Renal cortex interstitium (tissue), 15 donors: ENCODE measurements around the gene RND3. TPM values are rescaled to one million over a fixed set of nuclear protein-coding genes. Genes with fewer than 3 reads are reported as not detected.

Source experiments
- DNase-seq, 11 donors: peaks; one replicate each; pipeline ENCODE4 v3.0.0-alpha.2; 2013; ENCODE audit warnings: low read depth in 9 of 11, low spot score in 4 of 11; ENCODE audit errors: extremely low read depth in 1 of 11
- long read RNA-seq, 16 experiments: transcript quantifications; one replicate each; lab custom pipeline, GENCODE V29; 2026
- polyA plus RNA-seq, 3 donors: library from polyadenylated mRNA; unstranded; fragments of 120-200 nt; gene quantifications; one replicate each; pipeline ENCODE4 v1.2.1, GENCODE V29; 2013; ENCODE audit not compliant: insufficient read length in 3 of 3

The RND3 gene, protein sequence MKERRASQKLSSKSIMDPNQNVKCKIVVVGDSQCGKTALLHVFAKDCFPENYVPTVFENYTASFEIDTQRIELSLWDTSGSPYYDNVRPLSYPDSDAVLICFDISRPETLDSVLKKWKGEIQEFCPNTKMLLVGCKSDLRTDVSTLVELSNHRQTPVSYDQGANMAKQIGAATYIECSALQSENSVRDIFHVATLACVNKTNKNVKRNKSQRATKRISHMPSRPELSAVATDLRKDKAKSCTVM
- polyA plus RNA-seq: 10 to 100 TPM; 44.5 to 55.7 (median 55.0) TPM
- long read RNA-seq, donor 1, transcript RND3-202 (5 exons, 2,777 nt): major isoform, 6 of 9 reads
- long read RNA-seq, donor 1, partial matches to known transcripts: 0 of 9 reads
- long read RNA-seq, donor 1, other reads (novel, unspliced or antisense): 0 of 9 reads
- long read RNA-seq, donor 2, transcript RND3-202 (5 exons, 2,777 nt): major isoform, 6 of 9 reads
- long read RNA-seq, donor 2, partial matches to known transcripts: 0 of 9 reads
- long read RNA-seq, donor 2, other reads (novel, unspliced or antisense): 0 of 9 reads
- long read RNA-seq, donor 3, transcript RND3-202 (5 exons, 2,777 nt): major isoform, 15 of 22 reads
- long read RNA-seq, donor 3, partial matches to known transcripts: 0 of 22 reads
- long read RNA-seq, donor 3, other reads (novel, unspliced or antisense): 0 of 22 reads
- long read RNA-seq, donor 4, transcript RND3-202 (5 exons, 2,777 nt): major isoform, 7 of 11 reads
- long read RNA-seq, donor 4, partial matches to known transcripts: 0 of 11 reads
- long read RNA-seq, donor 4, other reads (novel, unspliced or antisense): 0 of 11 reads
- long read RNA-seq, donor 5: 0 reads
- long read RNA-seq, donor 6, transcript RND3-201 (6 exons, 2,711 nt): minor isoform, 5 of 19 reads
- long read RNA-seq, donor 6, transcript RND3-202 (5 exons, 2,777 nt): major isoform, 12 of 19 reads
- long read RNA-seq, donor 6, partial matches to known transcripts: 0 of 19 reads
- long read RNA-seq, donor 6, other reads (novel, unspliced or antisense): 0 of 19 reads
- long read RNA-seq, donor 7, transcript RND3-202 (5 exons, 2,777 nt): major isoform, 13 of 18 reads
- long read RNA-seq, donor 7, partial matches to known transcripts: 0 of 18 reads
- long read RNA-seq, donor 7, other reads (novel, unspliced or antisense): 0 of 18 reads
- long read RNA-seq, donor 8, transcript RND3-202 (5 exons, 2,777 nt): major isoform, 9 of 9 reads
- long read RNA-seq, donor 8, partial matches to known transcripts: 0 of 9 reads
- long read RNA-seq, donor 8, other reads (novel, unspliced or antisense): 0 of 9 reads
- long read RNA-seq, donor 9, transcript RND3-202 (5 exons, 2,777 nt): major isoform, 8 of 8 reads
- long read RNA-seq, donor 9, partial matches to known transcripts: 0 of 8 reads
- long read RNA-seq, donor 9, other reads (novel, unspliced or antisense): 0 of 8 reads
- long read RNA-seq, donor 10, transcript RND3-202 (5 exons, 2,777 nt): major isoform, 5 of 8 reads
- long read RNA-seq, donor 10, partial matches to known transcripts: 0 of 8 reads
- long read RNA-seq, donor 10, other reads (novel, unspliced or antisense): 0 of 8 reads
- long read RNA-seq, donor 11, partial matches to known transcripts: 0 of 8 reads
- long read RNA-seq, donor 11, other reads (novel, unspliced or antisense): 0 of 8 reads
- long read RNA-seq, donor 12, partial matches to known transcripts: 0 of 3 reads
- long read RNA-seq, donor 12, other reads (novel, unspliced or antisense): 0 of 3 reads
- long read RNA-seq, donor 13, transcript RND3-202 (5 exons, 2,777 nt): major isoform, 12 of 19 reads
- long read RNA-seq, donor 13, partial matches to known transcripts: 0 of 19 reads
- long read RNA-seq, donor 13, other reads (novel, unspliced or antisense): 0 of 19 reads
- long read RNA-seq, donor 14, transcript RND3-202 (5 exons, 2,777 nt): major isoform, 11 of 14 reads
- long read RNA-seq, donor 14, partial matches to known transcripts: 0 of 14 reads
- long read RNA-seq, donor 14, other reads (novel, unspliced or antisense): 0 of 14 reads
- long read RNA-seq, donor 15, partial matches to known transcripts: 0 of 4 reads
- long read RNA-seq, donor 15, other reads (novel, unspliced or antisense): 0 of 4 reads
- long read RNA-seq, donor 16, transcript RND3-208 (2 exons, 432 nt): minor isoform, 6 of 23 reads
- long read RNA-seq, donor 16, transcript RND3-202 (5 exons, 2,777 nt): major isoform, 12 of 23 reads
- long read RNA-seq, donor 16, partial matches to known transcripts: 0 of 23 reads
- long read RNA-seq, donor 16, other reads (novel, unspliced or antisense): 0 of 23 reads

DNA sequence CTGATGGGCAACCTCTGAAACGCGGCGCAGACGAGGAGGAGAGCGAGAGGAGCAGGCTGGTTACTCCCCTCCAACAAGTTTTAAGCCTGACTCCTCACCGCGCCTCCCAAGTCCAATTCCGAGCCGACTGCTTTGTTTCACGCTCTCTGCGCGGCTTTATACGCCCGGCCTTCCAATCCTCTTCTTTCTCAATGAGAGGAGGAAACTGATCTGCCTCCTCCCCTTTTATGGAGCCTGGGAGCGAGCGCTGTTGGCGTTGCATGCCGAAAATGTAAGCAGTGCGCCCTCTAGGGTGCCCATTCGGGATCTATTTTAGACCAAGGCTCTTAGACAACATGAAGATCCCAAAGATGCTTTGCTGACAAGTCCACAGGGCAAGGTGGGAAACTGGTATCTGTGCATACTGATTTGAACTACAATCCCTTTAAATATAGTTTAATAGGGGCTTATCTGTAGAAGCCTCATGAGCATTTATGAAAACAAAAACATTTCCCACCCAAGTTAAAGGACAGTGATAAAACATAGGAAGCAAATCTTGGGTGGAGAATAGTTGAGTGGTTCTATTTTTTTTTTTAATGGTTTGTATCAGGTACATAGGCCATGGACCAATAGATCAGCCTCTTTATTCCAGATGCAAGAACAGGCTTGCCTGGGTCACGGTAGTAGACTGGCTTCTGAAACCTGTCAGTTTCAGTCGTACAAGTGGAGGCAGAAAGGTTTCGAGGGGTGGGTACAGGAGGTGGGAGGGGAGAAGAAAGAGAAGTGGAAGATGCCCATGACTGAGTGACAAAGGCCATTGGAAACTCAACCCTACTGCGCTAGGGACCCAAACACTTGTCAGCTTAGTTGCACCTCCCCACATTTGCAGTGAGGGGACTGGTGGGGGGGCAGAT, at the start of gene RND3:
TSS of gene RND3 (minus strand) at position 131 of the 893 bp plus-strand sequence. CDS start 250 bp downstream, outside the sequence.
- peak; percentile 93 to 98 (median 96) for DNase-seq

DNA sequence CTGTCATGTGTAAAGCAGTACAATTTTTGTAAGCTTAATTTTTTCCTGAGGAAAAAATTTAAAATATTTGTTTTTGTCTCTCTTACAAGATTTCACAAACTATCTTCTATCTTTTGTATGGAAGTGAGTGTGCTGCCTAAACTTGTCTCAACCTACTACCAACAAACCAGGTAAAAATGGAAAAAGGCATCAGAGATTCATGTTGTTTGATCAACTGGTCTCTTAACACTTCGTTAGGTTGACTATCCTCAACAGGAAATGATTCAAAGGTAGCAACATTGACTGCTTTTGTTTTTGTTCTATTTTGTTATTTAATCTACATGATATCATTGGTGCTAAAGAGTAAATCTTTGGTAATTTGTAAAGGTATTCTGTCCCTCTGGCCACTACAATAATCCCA, 47.7 kb upstream of the RND3 start:
- no peak for DNase-seq

DNA sequence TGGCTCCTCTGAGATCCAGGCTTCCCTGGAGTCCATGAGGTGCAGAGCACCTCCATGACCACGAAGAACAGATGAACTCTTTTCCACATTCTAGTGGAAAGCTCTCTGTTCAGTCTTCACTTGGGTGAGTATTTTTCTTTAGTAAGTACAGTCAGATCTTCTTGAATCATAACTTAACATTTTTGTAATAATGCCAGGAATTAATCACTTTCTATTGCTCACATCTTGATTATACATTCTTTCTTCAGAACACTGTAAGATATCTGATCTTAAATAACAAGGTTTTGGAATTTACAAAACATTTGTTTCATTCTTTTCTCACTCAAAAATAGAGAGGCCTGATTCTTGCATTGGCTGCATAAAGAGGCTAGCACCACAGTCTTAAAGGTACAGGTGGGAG, 45.4 kb upstream of the RND3 start:
- no peak for DNase-seq

DNA sequence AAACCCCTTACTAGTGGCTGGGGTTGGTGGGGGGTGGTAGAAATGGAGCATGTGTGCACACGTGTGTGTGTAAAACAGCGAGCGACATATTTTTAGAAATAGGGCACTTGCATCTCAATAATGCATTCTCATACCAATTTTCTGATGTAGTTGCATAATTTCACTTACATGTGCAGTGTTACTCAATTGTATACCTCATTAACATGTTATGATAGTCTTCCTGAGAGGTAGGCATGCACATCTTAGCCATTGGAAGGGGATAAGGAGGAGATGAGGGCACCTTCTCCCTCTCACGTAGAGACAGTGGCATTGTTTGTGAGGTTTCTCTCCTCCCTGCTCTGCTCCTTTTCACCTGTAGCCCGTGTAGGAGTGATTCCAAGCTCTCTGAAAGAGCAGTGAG, 44.6 kb upstream of the RND3 start:
- no peak for DNase-seq

DNA sequence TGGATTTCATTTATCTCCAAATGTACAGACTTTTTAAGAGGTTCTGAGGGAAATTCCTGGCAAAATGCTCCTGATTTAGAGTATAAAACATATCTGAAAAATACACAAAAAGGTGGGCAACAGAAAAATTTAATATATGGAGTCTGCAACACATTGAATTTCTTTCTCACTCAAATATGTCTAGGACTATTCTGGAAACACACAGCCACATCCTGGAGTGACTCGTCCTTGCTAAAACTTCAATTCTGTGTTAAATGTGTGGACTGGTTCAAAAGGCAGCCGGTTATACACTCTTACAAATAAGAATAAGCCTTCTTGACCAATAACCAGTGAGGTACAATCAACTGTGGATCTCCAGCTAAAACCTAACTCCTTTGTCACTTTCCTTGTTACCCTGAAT, 44.1 kb upstream of the RND3 start:
- DNase-seq: no peak

DNA sequence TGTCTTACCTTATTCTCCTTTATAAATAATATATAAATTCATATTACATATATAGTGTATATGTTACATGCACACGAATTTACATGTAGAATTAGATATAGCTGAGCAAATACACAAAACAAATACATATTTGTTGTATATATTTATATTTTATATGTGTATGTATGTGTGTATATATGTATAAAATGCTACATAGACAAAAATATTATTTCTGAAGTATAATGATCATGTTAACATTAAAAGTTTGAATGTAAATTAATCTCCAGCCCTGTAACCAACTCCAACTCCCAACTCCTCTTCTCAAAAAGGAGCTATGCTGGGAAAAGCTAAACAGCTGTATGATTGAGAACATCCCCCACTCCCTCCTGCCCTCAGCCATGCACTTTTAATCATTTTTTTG, 42.7 kb upstream of the RND3 start:
- no peak for DNase-seq

DNA sequence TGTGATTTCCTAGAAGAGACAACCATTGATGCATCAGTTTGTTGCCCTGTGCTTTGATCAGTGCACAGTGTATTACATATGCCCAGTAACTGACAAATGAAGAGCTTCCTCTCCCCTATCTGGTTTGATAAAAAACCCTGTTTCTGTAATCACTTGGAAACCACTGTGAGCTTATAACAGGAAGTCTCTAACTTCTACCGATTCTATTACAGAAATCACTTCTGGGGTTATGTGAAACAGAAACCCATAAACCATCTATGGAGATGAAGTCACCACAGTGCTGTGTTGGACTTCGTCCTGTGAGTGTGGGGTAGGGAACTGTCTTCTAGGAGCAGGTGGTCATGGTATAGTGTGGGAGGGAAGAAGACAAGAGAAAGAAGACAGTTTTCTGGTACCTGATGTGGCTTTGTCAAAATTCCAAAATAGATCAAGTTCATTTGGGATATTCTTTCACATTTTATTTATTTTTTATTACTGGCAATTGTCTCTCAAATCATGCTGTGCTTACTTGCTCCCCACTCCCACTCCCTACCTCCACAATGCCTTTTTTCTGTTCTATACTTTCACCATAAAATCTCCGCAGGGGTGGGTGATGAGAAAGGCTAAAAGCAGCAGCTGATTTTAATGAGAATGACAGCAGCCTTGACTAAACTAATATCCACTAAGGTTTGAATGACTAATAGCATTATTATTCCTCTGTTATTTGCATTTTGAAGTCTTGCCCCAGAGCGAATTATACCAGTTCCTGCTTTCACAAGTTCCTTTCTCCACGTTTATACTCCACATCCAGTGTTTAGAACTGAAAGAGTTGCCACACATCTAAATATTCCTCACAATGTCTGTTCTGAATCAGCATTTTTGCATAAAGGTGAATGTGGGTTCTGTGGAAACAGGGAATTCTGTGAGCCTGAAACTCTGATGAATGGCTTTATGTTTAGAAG, 41.7 kb upstream of the RND3 start:
- DNase-seq: no peak

DNA sequence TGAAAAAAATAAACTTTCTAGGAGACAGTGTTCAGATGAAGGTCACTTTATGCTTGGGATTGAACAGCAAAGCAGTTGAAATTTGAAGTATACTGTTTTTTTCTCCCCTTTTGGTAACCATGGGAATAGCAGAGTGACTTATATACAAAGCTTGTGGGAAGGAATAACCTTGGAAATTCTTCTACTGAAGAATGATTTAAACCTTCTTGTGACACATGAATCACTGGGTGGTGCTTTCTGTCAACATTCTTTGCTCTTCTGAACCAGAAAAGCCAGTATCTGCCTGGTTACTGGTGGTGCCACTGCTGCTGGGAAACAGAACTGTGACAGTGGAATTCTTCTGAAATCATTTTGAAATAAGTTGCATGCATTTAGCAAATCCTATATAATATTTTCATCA, 39.4 kb upstream of the RND3 start:
- peak in 7 of 11 donors; percentile 16 to 56 (median 38) for DNase-seq

DNA sequence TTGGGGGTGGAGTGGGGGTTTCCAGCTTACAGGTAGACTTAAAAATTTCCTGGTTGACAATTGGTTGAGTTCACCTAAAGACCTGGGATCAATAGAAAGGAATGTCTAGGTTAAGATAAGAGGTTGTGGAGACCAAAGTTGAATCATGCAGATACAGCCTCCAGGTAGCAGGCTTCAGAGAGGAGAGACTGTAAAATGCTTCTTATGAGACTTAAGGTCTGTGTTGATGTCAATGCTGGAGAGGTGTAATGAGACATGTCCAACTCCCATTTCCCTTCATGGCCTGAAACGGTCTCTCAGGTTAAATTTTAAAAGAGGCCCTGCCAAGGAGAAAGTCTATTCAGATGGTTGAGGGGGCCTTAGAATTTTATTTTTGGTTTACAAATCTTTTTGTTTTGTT, 38.5 kb upstream of the RND3 start:
- no peak for DNase-seq

DNA sequence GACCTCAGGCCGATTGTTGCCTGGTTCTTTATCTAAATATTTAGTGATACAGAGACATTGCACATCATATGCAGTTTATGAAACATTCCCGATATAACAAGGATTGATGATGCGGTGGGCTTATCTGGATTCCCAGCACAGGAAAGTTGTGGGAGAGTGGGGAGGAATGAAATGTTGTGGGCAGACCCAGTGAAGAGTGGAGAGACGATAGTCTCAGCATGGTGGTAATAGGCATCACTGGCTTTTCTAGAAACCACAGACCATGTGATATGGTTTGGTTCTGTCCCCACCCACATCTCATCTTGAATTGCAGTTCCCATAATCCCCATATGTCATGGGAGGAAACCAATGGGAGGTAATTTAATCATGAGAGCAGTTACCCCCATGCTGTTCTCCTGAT, 34.8 kb upstream of the RND3 start:
- no peak for DNase-seq

DNA sequence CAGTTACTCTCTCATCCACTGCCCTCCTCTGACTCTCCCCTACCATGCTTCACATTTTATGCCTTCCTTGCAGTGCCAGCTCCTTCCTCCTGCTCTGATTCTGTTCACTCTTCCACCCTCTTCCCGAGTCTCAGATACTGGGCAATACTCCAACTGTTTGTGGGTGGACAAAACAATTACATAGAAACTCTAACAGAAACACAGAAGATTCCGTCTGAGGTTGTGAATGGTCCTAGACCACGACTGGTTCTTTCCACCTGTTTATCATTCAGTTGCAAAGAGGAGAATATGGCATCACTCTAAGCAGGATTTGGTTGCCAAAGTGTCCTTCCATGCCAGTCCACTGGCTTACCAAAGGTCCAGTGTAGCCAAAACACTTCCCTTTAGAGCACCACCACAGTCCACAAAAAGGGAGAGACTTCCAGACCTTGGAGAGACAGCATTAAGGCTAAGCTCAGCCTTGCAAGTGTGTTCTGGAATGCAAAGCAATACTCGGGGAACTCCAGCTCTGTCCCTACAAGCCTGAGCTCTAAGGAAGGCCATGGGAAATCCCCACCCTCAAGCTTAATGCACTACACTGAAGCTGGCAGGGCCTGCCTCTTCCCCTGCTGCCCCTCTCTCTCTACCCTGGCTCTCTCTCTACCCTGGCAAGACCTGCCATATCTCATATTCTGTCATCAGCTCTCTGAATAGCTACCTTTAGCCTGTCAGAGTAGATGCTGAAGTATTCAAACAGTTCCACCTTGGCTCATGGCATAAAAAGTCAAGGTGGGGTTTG, 33.6 kb upstream of the RND3 start:
- no peak for DNase-seq

DNA sequence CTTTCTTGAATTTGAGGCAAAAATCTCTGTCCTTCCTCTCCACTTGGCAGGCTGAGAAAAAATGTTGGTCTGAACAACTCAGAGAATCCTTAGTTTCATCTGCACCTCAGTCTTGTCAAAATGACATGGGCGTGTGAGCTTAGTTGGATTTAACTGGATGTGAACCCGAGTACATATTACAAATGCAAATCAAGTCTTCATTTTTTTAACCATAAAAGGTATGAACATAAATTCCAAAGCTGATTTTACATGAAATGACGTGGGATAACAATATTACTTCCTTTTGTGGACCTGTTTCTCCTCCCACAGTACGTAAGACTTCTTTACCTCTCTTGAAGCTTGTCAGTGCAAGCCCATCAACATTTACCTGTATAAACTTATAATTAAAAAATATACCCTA, 32.6 kb upstream of the RND3 start:
- DNase-seq: no peak

DNA sequence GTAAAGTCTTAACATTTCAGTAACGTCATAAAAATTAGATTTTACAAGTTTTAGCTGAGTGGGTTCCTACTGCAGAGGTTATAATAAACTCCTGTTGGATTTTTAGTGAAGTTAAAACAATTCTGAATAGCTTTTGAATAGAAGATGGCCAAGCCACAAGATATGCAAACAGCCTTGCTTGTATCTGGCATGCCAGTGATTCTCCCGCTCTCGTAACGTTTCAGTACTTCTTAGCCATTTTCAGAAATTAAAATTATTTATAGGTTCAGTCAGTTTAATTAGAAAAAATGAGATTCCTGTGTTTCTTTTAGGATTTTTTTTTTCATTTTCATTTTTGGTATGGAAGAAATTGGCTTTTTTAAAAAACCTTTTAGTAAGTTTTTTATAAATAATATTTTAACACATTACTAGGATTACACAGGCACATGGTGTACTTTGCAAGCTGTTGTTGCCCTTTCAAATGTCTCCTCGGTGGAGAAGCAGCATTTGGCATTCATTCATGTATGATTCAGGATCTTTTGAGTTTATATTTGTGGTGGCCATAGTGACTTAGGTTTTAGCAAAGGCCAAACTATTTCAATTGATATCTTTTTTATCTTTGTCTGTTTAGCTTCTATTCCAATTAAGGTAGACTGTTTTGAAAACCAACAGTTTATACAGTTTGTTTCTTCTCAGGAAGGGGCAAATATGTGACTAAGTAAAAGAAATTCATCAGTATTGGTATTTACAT, 30.6 kb upstream of the RND3 start:
- no peak for DNase-seq

DNA sequence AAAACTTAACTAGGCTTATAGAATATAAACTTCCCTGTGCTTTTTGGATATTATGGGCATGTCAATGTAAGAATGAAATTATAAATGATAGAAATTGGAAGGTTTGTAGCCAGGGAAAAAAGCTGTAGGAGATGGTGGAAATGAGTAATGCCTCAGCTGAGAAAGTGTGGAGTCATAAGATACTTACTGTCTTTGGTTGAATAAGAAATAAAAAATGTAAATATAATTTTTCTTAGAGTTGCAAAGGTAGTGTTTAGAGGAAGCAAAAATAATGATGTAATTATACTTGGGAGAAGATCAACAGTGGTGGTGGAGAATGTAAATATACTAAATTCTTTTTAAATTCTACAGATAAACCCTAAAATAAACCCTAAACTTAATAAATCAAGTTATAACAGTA, 26.2 kb upstream of the RND3 start:
- no peak for DNase-seq
